Measurements from ENCODE around the gene MICALL2. TPM values are rescaled to one million over a fixed set of nuclear protein-coding genes. Genes with fewer than 3 reads are reported as not detected.
"Not testable (repeated sequence)": the region's sequence is repeated elsewhere in the genome, so short reads cannot be mapped to it uniquely, and the experiment has no call there.

Gene MICALL2
- total RNA-seq, 1 donor from 2014 or later = 3.1 TPM

- Histone ChIP-seq H3K4me3 (ENCODE audit: low read length in 3 of 3) (no peak overlapping the region), H3K36me3 (ENCODE audit: control insufficient read depth in 3 of 3, insufficient read depth in 3 of 3, low read length in 3 of 3) (peaks cover 0 to 3% (median 2%) of the 10 kb centered on the region in 3 donors), H3K9me3 (ENCODE audit: control insufficient read depth in 3 of 3, low read length in 3 of 3) (no peaks in the 10 kb centered on the region), H3K27ac (ENCODE audit: low read depth, low read length) (no peak overlapping the region), H3K27me3 (ENCODE audit: control insufficient read depth in 3 of 3, insufficient read depth in 3 of 3, low read length in 3 of 3) (no peaks in the 10 kb centered on the region), H3K4me1 (ENCODE audit: control insufficient read depth in 3 of 3, insufficient read depth in 3 of 3, low read length in 3 of 3) (no peaks in the 10 kb centered on the region), H3K9ac (ENCODE audit: low read depth in 1 of 3, low read length in 3 of 3) (no peak overlapping the region)
Measured at GRCh38 chr7:1445341-1445740, 13.9 kb downstream of the MICALL2 start.

GRCh38 chr7:1444925-1445322 is 14.3 kb downstream of the MICALL2 start:
- H3K9ac ChIP-seq (ENCODE audit: low read depth in 1 of 3, low read length in 3 of 3) = no peak overlapping the region
- H3K4me3 ChIP-seq (ENCODE audit: low read length in 3 of 3) = no peak overlapping the region
- peaks cover 0 to 6% (median 6%) of the 10 kb centered on the region in 3 donors for H3K36me3 ChIP-seq (ENCODE audit: control insufficient read depth in 3 of 3, insufficient read depth in 3 of 3, low read length in 3 of 3)
- H3K9me3 ChIP-seq (ENCODE audit: control insufficient read depth in 3 of 3, low read length in 3 of 3) = no peaks in the 10 kb centered on the region
- no peak overlapping the region for H3K27ac ChIP-seq (ENCODE audit: low read depth, low read length)
- no peaks in the 10 kb centered on the region for H3K4me1 ChIP-seq (ENCODE audit: control insufficient read depth in 3 of 3, insufficient read depth in 3 of 3, low read length in 3 of 3)
- H3K27me3 ChIP-seq (ENCODE audit: control insufficient read depth in 3 of 3, insufficient read depth in 3 of 3, low read length in 3 of 3) = no peaks in the 10 kb centered on the region

- H3K9ac ChIP-seq (ENCODE audit: low read depth in 1 of 3, low read length in 3 of 3) = no peak overlapping the region
- H3K9me3 ChIP-seq (ENCODE audit: control insufficient read depth in 3 of 3, low read length in 3 of 3) = no peaks in the 10 kb centered on the region
- H3K27me3 ChIP-seq (ENCODE audit: control insufficient read depth in 3 of 3, insufficient read depth in 3 of 3, low read length in 3 of 3) = no peaks in the 10 kb centered on the region
- no peak overlapping the region for H3K4me3 ChIP-seq (ENCODE audit: low read length in 3 of 3)
- no peaks in the 10 kb centered on the region for H3K4me1 ChIP-seq (ENCODE audit: control insufficient read depth in 3 of 3, insufficient read depth in 3 of 3, low read length in 3 of 3)
- no peak overlapping the region for H3K27ac ChIP-seq (ENCODE audit: low read depth, low read length)
- H3K36me3 ChIP-seq (ENCODE audit: control insufficient read depth in 3 of 3, insufficient read depth in 3 of 3, low read length in 3 of 3) = peaks cover 0 to 8% (median 6%) of the 10 kb centered on the region in 3 donors
Measured at GRCh38 chr7:1444214-1444924, 14.9 kb downstream of the MICALL2 start.

GRCh38 chr7:1443587-1444200 is 15.6 kb downstream of the MICALL2 start:
- not testable (repeated sequence) for H3K27ac ChIP-seq (ENCODE audit: low read depth, low read length); H3K9me3 ChIP-seq (ENCODE audit: control insufficient read depth in 3 of 3, low read length in 3 of 3); H3K9ac ChIP-seq (ENCODE audit: low read depth in 1 of 3, low read length in 3 of 3); H3K4me1 ChIP-seq (ENCODE audit: control insufficient read depth in 3 of 3, insufficient read depth in 3 of 3, low read length in 3 of 3); H3K4me3 ChIP-seq (ENCODE audit: low read length in 3 of 3); H3K27me3 ChIP-seq (ENCODE audit: control insufficient read depth in 3 of 3, insufficient read depth in 3 of 3, low read length in 3 of 3)
- H3K36me3 ChIP-seq (ENCODE audit: control insufficient read depth in 3 of 3, insufficient read depth in 3 of 3, low read length in 3 of 3) = peaks cover 0 to 10% (median 6%) of the 10 kb centered on the region in 3 donors

- H3K36me3 ChIP-seq (ENCODE audit: control insufficient read depth in 3 of 3, insufficient read depth in 3 of 3, low read length in 3 of 3) = peaks cover 0 to 10% (median 7%) of the 10 kb centered on the region in 3 donors
- H3K27me3 ChIP-seq (ENCODE audit: control insufficient read depth in 3 of 3, insufficient read depth in 3 of 3, low read length in 3 of 3) = no peaks in the 10 kb centered on the region
- H3K9me3 ChIP-seq (ENCODE audit: control insufficient read depth in 3 of 3, low read length in 3 of 3) = no peaks in the 10 kb centered on the region
- no peak overlapping the region for H3K9ac ChIP-seq (ENCODE audit: low read depth in 1 of 3, low read length in 3 of 3)
- no peak overlapping the region for H3K4me3 ChIP-seq (ENCODE audit: low read length in 3 of 3)
- H3K27ac ChIP-seq (ENCODE audit: low read depth, low read length) = no peak overlapping the region
- H3K4me1 ChIP-seq (ENCODE audit: control insufficient read depth in 3 of 3, insufficient read depth in 3 of 3, low read length in 3 of 3) = no peaks in the 10 kb centered on the region
Measured at GRCh38 chr7:1442355-1443124, 16.7 kb downstream of the MICALL2 start.

- no peaks in the 10 kb centered on the region for H3K27me3 ChIP-seq (ENCODE audit: control insufficient read depth in 3 of 3, insufficient read depth in 3 of 3, low read length in 3 of 3)
- no peak overlapping the region for H3K27ac ChIP-seq (ENCODE audit: low read depth, low read length)
- H3K4me3 ChIP-seq (ENCODE audit: low read length in 3 of 3) = no peak overlapping the region
- H3K9me3 ChIP-seq (ENCODE audit: control insufficient read depth in 3 of 3, low read length in 3 of 3) = no peaks in the 10 kb centered on the region
- H3K4me1 ChIP-seq (ENCODE audit: control insufficient read depth in 3 of 3, insufficient read depth in 3 of 3, low read length in 3 of 3) = no peaks in the 10 kb centered on the region
- H3K9ac ChIP-seq (ENCODE audit: low read depth in 1 of 3, low read length in 3 of 3) = no peak overlapping the region
- peaks cover 0 to 14% (median 7%) of the 10 kb centered on the region in 3 donors for H3K36me3 ChIP-seq (ENCODE audit: control insufficient read depth in 3 of 3, insufficient read depth in 3 of 3, low read length in 3 of 3)
Measured at GRCh38 chr7:1441615-1442354, 17.5 kb downstream of the MICALL2 start.

- Histone ChIP-seq H3K4me3 (ENCODE audit: low read length in 3 of 3) (no peak overlapping the region), H3K9ac (ENCODE audit: low read depth in 1 of 3, low read length in 3 of 3) (no peak overlapping the region), H3K27me3 (ENCODE audit: control insufficient read depth in 3 of 3, insufficient read depth in 3 of 3, low read length in 3 of 3) (no peaks in the 10 kb centered on the region), H3K27ac (ENCODE audit: low read depth, low read length) (no peak overlapping the region), H3K36me3 (ENCODE audit: control insufficient read depth in 3 of 3, insufficient read depth in 3 of 3, low read length in 3 of 3) (peaks cover 0 to 14% (median 7%) of the 10 kb centered on the region in 3 donors), H3K9me3 (ENCODE audit: control insufficient read depth in 3 of 3, low read length in 3 of 3) (no peaks in the 10 kb centered on the region), H3K4me1 (ENCODE audit: control insufficient read depth in 3 of 3, insufficient read depth in 3 of 3, low read length in 3 of 3) (no peaks in the 10 kb centered on the region)
Measured at GRCh38 chr7:1440620-1441019, 18.6 kb downstream of the MICALL2 start.

GRCh38 chr7:1439373-1440363 is 19.6 kb downstream of the MICALL2 start:
- Histone ChIP-seq H3K36me3 (ENCODE audit: control insufficient read depth in 3 of 3, insufficient read depth in 3 of 3, low read length in 3 of 3) (peaks cover 0 to 14% (median 7%) of the 10 kb centered on the region in 3 donors), H3K27me3 (ENCODE audit: control insufficient read depth in 3 of 3, insufficient read depth in 3 of 3, low read length in 3 of 3) (no peaks in the 10 kb centered on the region)

GRCh38 chr7:1438821-1439220 is 20.4 kb downstream of the MICALL2 start:
- no peak overlapping the region for H3K4me3 ChIP-seq (ENCODE audit: low read length in 3 of 3)
- H3K4me1 ChIP-seq (ENCODE audit: control insufficient read depth in 3 of 3, insufficient read depth in 3 of 3, low read length in 3 of 3) = no peaks in the 10 kb centered on the region
- no peaks in the 10 kb centered on the region for H3K9me3 ChIP-seq (ENCODE audit: control insufficient read depth in 3 of 3, low read length in 3 of 3)
- H3K27ac ChIP-seq (ENCODE audit: low read depth, low read length) = no peak overlapping the region
- H3K9ac ChIP-seq (ENCODE audit: low read depth in 1 of 3, low read length in 3 of 3) = no peak overlapping the region
- peaks cover 0 to 14% (median 7%) of the 10 kb centered on the region in 3 donors for H3K36me3 ChIP-seq (ENCODE audit: control insufficient read depth in 3 of 3, insufficient read depth in 3 of 3, low read length in 3 of 3)
- no peaks in the 10 kb centered on the region for H3K27me3 ChIP-seq (ENCODE audit: control insufficient read depth in 3 of 3, insufficient read depth in 3 of 3, low read length in 3 of 3)

More at GRCh38 chr7:1439373-1440363, 19.6 kb downstream of the MICALL2 start:
- Histone ChIP-seq H3K4me1 (ENCODE audit: control insufficient read depth in 3 of 3, insufficient read depth in 3 of 3, low read length in 3 of 3) (no peaks in the 10 kb centered on the region), H3K27ac (ENCODE audit: low read depth, low read length) (no peak overlapping the region), H3K9ac (ENCODE audit: low read depth in 1 of 3, low read length in 3 of 3) (no peak overlapping the region), H3K9me3 (ENCODE audit: control insufficient read depth in 3 of 3, low read length in 3 of 3) (no peaks in the 10 kb centered on the region), H3K4me3 (ENCODE audit: low read length in 3 of 3) (no peak overlapping the region)

Measured in skeletal muscle tissue (tissue), 4 donors.